ENCODE results near the gene GPC3.

- no peak for TF ChIP-seq CTCF (IDR thresholded peaks at IDR 0.05)
- TF ChIP-seq POLR2A (IDR thresholded peaks at IDR 0.05), result no peak
- no peak for TF ChIP-seq POLR2AphosphoS5 (IDR thresholded peaks at IDR 0.05)
Observed at GRCh38 chrX:133653358-133653757, 332.0 kb downstream of the GPC3 start.
